Vagina (tissue), 2 donors: ENCODE results near the gene STKLD1. TPM values are rescaled to one million over a fixed set of nuclear protein-coding genes. Genes with fewer than 3 reads are reported as not detected.

Experiments used
- DNase-seq, 2 donors: peaks; one replicate each; pipeline ENCODE4 v3.0.0-alpha.2; 2017; ENCODE audit errors: extremely low spot score in 2 of 2
- H3K27ac ChIP-seq: fragments of 200-600 bp; sonication (generic); one replicate; pipeline ENCODE4 v1.5.1; 2019
- H3K27me3 ChIP-seq: fragments of 200-600 bp; sonication (generic); one replicate; pipeline ENCODE4 v1.5.1; 2019
- H3K36me3 ChIP-seq, 2 donors: fragments of 200-600 bp; sonication (generic); one replicate each; pipeline ENCODE4 v1.5.1; 2017 to 2019
- H3K4me1 ChIP-seq: fragments of 200-600 bp; sonication (generic); one replicate; pipeline ENCODE4 v1.5.1; 2019
- H3K4me3 ChIP-seq, 2 donors: fragments of 200-600 bp; sonication (generic); 1 replicate in 1 of 2; 2 replicates in 1 of 2; pipeline ENCODE4 v1.5.1; 2016 to 2019
- H3K9me3 ChIP-seq: fragments of 200-600 bp; sonication (generic); one replicate; pipeline ENCODE4 v1.5.1; 2019
- POLR2A ChIP-seq, 2 donors: fragments of 450-650 bp; IDR thresholded peaks; one replicate each; pipeline ENCODE4 v1.6.1; 2017; ENCODE audit warnings: antibody characterized with exemption in 2 of 2, mild to moderate bottlenecking in 2 of 2, moderate library complexity in 2 of 2
- POLR2AphosphoS5 ChIP-seq, 2 donors: sonication (generic); formaldehyde crosslinking; IDR thresholded peaks; one replicate each; pipeline ENCODE4 v1.9.0; 2017; ENCODE audit warnings: antibody characterized with exemption in 2 of 2, mild to moderate bottlenecking in 2 of 2, low read depth in 1 of 2; ENCODE audit not compliant: insufficient read depth in 1 of 2
- intact Hi-C: fragments of 100-400 bp; cut with DNase I; formaldehyde crosslinking; loops from one replicate; pipeline ENCODE4 v1.15.1; 2023
- total RNA-seq: library from RNA; depleted of rRNA; stranded (reverse); fragments of >200 nt; gene quantifications from one replicate; pipeline ENCODE4 v1.2.3, GENCODE V29; 2016
- TF ChIP-seq, protein P1 (sequence below), 3 experiments: fragments of 450-650 bp in 2 of 3; fragments of 200-600 bp in 1 of 3; sonication (generic) in 1 of 3; IDR thresholded peaks; one replicate each; pipeline ENCODE4 v1.5.1; 2017 to 2019; ENCODE audit warnings: antibody characterized with exemption in 3 of 3, mild to moderate bottlenecking in 2 of 3, moderate library complexity in 2 of 3

Gene STKLD1
- total RNA-seq, 1 donor from 2014 or later: not detected

DNA sequence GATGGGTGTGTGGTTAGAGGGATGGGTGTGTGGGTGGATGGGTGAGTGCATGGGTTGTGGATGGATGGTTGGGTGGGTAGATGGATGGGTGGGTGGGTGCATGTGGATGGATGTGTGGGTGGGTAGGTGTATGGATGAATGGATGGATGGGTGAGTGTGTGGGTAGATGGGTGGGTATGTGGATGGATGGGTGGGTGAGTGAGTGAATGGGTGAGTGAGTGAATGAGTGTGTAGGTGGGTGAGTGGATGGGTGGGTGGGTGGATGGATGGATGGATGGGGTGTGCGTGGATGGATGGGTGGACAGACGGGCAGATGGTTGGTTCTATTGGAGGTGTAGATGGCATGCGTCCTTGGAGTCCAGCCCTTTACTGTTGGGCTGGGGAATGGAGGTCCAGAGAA lies 17.2 kb downstream of the STKLD1 start:
- intact Hi-C loops: no loop called here
- H3K27me3 ChIP-seq: no peaks in the 10 kb centered on the region
- no peak for DNase-seq

DNA sequence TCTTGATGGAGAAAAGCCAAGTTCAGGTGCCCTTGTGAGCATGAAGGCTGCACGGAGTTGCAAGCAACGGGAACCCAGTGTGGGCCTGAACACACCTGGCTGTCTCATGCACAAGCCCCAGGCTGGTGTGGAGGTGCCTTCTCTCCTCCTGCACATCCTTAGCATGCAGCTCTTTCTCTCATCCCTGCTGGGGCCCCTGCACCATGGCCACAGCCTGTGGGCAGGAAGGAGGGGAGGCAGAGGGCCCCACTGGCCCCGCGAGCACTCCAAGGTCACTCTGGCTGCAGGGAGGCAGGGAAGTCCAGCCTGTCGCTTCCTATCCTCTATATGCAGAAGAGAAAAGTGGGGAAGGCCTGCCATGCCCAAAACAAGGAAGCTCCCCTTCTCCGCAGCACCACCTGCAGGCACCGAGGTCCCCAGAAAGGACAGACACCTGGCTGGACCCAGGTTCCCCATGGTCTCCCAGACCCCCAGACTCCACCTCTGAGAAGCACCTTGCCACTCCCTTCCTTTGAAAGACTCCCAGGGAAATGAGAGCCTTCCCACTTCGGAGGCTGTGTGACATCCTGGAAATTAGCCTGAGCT lies 18.6 kb downstream of the STKLD1 start:
- Histone ChIP-seq H3K9me3 (no peaks in the 10 kb centered on the region), H3K27ac (no peak overlapping the region), H3K27me3 (no peaks in the 10 kb centered on the region), H3K4me1 (no peaks in the 10 kb centered on the region), H3K4me3 (no peak overlapping the region), H3K36me3 (no peaks in the 10 kb centered on the region)
- TF ChIP-seq POLR2AphosphoS5 (IDR thresholded peaks at IDR 0.05; ENCODE audit: insufficient read depth in 1 of 2, low read depth in 1 of 2): no peak
- TF ChIP-seq, protein P1, sequence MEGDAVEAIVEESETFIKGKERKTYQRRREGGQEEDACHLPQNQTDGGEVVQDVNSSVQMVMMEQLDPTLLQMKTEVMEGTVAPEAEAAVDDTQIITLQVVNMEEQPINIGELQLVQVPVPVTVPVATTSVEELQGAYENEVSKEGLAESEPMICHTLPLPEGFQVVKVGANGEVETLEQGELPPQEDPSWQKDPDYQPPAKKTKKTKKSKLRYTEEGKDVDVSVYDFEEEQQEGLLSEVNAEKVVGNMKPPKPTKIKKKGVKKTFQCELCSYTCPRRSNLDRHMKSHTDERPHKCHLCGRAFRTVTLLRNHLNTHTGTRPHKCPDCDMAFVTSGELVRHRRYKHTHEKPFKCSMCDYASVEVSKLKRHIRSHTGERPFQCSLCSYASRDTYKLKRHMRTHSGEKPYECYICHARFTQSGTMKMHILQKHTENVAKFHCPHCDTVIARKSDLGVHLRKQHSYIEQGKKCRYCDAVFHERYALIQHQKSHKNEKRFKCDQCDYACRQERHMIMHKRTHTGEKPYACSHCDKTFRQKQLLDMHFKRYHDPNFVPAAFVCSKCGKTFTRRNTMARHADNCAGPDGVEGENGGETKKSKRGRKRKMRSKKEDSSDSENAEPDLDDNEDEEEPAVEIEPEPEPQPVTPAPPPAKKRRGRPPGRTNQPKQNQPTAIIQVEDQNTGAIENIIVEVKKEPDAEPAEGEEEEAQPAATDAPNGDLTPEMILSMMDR (IDR thresholded peaks at IDR 0.05): no peak
- TF ChIP-seq POLR2A (IDR thresholded peaks at IDR 0.05): no peak
- DNase-seq: no peak
- intact Hi-C loops: no loop called here

More for the DNA sequence above, 17.2 kb downstream of the STKLD1 start:
- TF ChIP-seq POLR2A (IDR thresholded peaks at IDR 0.05): no peak
- TF ChIP-seq POLR2AphosphoS5 (IDR thresholded peaks at IDR 0.05; ENCODE audit: insufficient read depth in 1 of 2, low read depth in 1 of 2): no peak
- TF ChIP-seq, protein P1 (IDR thresholded peaks at IDR 0.05): no peak
- Histone ChIP-seq H3K4me1 (no peaks in the 10 kb centered on the region), H3K27ac (no peak overlapping the region), H3K9me3 (no peaks in the 10 kb centered on the region), H3K4me3 (no peak overlapping the region), H3K36me3 (no peaks in the 10 kb centered on the region)

DNA sequence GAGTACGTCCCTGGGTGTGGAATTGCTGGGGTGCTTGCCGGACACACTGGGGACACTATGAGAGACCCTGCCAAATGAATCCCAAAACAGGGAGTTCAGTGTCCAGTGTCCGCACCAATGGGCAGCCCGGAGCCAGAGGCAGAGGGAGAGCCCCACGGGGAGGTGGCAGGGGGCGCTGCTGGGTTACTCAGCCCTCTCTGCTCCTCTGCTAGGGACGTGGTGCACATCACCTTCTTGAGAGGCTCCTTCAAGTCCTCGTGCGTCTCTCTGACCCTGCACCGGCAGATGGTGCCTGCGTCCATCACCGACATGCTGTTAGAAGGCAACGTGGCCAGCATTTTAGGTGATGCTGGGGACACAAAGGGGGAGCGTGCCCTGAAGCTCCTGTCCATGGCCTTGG lies 20.8 kb downstream of the STKLD1 start:
- Histone ChIP-seq H3K27ac (no peak overlapping the region), H3K4me1 (no peaks in the 10 kb centered on the region), H3K36me3 (no peaks in the 10 kb centered on the region), H3K4me3 (no peak overlapping the region), H3K27me3 (no peaks in the 10 kb centered on the region), H3K9me3 (no peaks in the 10 kb centered on the region)
- DNase-seq: no peak
- intact Hi-C loops: no loop called here
- TF ChIP-seq POLR2AphosphoS5 (IDR thresholded peaks at IDR 0.05; ENCODE audit: insufficient read depth in 1 of 2, low read depth in 1 of 2): no peak
- TF ChIP-seq, protein P1 (IDR thresholded peaks at IDR 0.05): no peak
- TF ChIP-seq POLR2A (IDR thresholded peaks at IDR 0.05): no peak

GRCh38 chr9:133397370-133397769 lies 21.2 kb downstream of the STKLD1 start:
- H3K27me3 ChIP-seq: no peaks in the 10 kb centered on the region
- H3K27ac ChIP-seq: no peak overlapping the region
- no peaks in the 10 kb centered on the region for H3K9me3 ChIP-seq
- TF ChIP-seq POLR2AphosphoS5 (IDR thresholded peaks at IDR 0.05; ENCODE audit: insufficient read depth in 1 of 2, low read depth in 1 of 2) (no peak), POLR2A (IDR thresholded peaks at IDR 0.05) (no peak)
- TF ChIP-seq, protein P1 (IDR thresholded peaks at IDR 0.05): no peak
- H3K4me1 ChIP-seq: no peaks in the 10 kb centered on the region
- intact Hi-C loops: no loop called here
- H3K4me3 ChIP-seq: no peak overlapping the region
- no peaks in the 10 kb centered on the region for H3K36me3 ChIP-seq
- DNase-seq: no peak

DNA sequence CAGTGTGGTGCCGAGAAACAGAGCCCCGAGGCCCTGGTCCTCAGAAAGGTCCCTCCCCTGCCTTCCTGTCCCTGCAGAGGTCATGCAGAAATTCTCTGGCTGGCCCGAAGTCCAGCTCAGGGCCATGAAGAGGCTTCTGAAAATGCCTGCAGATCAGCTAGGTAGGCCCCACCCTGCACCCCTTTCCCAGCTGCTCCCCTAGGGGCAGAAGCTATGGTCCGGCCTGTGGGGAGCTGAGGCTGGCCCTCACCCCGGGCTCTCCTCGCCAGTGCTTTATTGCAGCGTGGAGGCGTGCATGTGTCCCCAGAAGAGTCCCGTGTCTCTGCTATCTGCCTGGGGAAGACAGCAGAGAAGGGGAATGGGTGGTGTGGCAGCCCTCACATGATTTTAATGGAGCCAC lies 21.7 kb downstream of the STKLD1 start:
- Histone ChIP-seq H3K27me3 (no peaks in the 10 kb centered on the region), H3K4me3 (no peak overlapping the region), H3K9me3 (no peaks in the 10 kb centered on the region), H3K36me3 (no peaks in the 10 kb centered on the region), H3K4me1 (no peaks in the 10 kb centered on the region), H3K27ac (no peak overlapping the region)
- intact Hi-C loops: no loop called here
- TF ChIP-seq POLR2AphosphoS5 (IDR thresholded peaks at IDR 0.05; ENCODE audit: insufficient read depth in 1 of 2, low read depth in 1 of 2): no peak
- TF ChIP-seq, protein P1 (IDR thresholded peaks at IDR 0.05): no peak
- TF ChIP-seq POLR2A (IDR thresholded peaks at IDR 0.05): no peak
- DNase-seq: no peak
